ENCODE data around the gene NCOA4.
A peak's percentile ranks its signal among the peaks of the same experiment; 100 is the strongest.
"Not testable (repeated sequence)": the region's sequence is repeated elsewhere in the genome, so short reads cannot be mapped to it uniquely, and the experiment has no call there.

The NCOA4 gene

DNA sequence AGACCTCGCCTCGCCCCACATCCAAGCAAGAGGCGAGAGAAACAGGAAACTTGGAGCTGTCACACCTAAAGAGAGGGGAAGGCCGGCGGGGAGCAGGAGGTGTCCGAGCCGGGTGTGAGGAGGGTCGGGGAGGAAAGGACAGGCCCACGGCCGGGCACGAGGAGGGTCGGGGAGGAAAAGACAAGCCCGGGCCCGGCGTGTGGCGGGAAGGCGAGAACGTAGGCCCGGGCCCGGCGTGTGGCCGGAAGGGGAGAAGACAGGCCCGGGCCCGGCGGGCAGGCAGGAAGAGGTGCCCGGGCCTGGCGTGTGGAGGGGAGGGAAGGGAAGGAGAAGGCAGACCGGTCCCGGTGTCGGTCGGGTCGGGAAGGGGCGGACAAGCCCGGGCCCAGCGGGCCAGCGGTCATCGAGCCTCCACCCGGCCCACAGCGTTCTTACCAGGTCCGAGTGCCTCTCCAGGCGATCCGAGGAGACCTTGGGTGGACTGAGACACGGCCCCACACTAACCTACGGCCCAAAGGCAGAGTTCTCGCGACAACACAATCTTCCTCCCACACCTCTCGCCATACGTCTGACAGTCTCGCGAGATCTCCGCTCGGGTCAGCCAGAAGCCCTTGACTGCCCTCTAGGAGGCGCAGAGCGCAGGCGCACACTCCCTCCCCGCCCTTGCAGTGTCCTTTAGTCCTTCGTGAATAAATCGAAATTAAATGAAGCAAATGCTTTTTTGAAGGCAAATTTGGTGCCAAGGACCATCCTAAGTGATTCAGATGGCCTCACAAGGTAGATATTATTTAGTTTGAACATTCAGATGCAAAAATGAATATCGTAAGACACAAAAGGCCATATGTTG is at the start of gene NCOA4:
Gene NCOA4, minus strand, starts transcription at position 533 of the 847 bp plus-strand sequence. CDS start 13,943 bp downstream, outside the sequence.
- DNase-seq (ENCODE audit: low read depth, low spot score), result peak; percentile 99

DNA sequence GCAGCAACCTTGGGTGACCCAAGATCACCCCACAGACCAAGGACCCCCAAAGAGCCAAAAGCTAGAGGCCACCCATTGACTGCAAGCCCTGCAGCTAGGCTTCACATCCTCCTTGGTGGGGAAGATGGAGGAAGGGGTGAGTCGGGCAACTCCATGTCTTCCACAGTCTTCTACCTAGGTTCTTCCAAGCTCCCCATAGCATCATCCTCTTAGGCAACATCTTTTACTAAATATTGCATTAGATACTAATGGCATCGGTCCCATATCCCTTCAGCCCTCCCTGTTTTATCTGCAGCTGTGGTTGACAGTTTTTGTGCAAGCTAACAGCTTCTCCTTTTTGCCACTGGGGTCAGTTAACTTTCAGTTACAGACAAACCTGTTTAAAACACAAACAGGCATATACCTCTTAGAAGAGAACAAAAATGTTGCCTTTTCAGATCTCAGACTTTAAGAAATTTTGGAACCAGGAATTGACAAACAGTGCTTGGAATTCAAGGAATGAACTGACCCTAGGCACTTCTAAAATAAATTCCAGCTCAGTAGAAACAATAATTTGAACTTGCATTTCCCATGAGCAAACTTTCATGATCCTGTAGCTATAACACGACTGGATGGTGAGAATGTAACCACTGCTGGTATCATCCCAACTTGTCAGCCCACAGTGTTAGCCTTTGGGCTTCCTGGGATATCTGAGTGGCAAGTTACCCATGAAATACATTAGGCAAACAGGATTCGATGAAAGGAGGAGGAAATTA is 49.6 kb upstream of the NCOA4 start:
- DNase-seq (ENCODE audit: low read depth, low spot score), result no peak

DNA sequence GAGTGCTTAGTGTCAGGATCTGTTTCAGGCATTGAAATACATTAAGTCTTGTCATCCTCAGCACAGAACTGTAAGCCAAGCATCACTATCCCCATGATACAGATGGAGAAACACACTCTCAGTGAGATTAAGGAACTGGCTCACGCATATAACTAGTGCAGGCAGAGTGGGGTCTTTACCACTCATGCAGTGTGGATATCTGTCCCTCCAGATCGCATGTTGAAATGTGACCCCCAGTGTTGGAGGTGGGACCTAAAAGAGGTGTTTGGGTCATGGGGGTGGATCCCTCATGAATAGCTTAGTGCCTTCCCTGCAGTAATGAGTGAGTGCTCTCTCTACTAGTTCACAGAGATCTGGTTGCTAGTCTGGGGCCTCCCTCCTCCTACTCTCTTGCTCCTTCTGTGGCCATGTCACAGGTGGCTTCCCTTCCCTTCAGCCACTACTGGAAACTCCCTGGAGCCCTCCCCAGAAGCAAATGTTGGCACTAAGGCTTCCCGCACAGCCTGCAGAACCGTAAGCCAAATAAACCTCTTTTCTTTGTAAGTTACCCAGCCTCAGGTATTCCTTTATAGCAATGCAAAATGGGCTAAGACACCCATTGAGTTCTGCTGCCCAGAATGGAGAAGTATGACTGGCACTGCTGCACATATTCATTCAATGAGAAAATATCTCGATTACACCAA is 47.4 kb upstream of the NCOA4 start:
- DNase-seq (ENCODE audit: low read depth, low spot score), result no peak

GRCh38 chr10:46077141-46077554 is 46.7 kb upstream of the NCOA4 start:
- no peak for DNase-seq (ENCODE audit: low read depth, low spot score)

DNA sequence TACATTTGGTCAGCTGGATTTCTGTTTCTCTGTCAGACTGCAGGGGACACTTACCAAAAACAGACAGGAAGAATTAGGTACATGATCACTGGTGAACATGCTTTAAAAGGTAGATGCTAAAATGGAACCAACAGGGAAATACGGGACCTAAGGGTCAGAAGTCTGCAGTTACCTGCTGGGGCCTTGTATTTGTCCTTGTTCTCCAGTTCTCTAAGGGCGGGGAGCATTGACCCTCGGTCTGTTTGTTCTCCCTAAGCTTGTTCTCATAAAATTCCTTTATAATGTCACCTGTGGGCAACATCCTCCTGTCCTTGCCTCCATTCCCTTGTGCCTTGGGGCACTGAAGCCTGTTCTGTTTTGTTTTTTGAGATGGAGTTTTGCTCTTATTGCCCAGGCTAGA is 45.4 kb upstream of the NCOA4 start:
- no peak for DNase-seq (ENCODE audit: low read depth, low spot score)

GRCh38 chr10:46074196-46074946 is 43.9 kb upstream of the NCOA4 start:
- DNase-seq (ENCODE audit: low read depth, low spot score), result no peak

- DNase-seq (ENCODE audit: low read depth, low spot score), result no peak
Observed at GRCh38 chr10:46073564-46073963, 43.1 kb upstream of the NCOA4 start.

DNA sequence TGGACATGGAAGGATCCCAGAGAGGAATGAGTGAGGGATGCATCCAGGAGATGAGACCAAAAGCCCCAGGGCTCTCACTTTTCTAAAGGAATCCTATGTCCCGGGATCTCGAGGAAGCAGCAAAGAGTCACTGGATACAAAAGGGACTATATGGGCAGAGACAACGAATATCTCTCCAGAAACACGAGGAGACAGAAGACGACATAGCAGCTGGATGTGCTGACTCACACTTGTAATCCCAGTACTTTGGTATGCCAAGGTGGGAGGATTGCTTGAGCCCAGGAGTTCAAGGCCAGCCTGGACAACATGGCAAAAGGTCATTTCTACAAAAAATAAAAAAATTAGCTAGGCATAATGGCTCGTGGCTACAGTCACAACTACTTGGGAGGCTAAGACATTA is 40.3 kb upstream of the NCOA4 start:
- DNase-seq (ENCODE audit: low read depth, low spot score), result no peak

DNA sequence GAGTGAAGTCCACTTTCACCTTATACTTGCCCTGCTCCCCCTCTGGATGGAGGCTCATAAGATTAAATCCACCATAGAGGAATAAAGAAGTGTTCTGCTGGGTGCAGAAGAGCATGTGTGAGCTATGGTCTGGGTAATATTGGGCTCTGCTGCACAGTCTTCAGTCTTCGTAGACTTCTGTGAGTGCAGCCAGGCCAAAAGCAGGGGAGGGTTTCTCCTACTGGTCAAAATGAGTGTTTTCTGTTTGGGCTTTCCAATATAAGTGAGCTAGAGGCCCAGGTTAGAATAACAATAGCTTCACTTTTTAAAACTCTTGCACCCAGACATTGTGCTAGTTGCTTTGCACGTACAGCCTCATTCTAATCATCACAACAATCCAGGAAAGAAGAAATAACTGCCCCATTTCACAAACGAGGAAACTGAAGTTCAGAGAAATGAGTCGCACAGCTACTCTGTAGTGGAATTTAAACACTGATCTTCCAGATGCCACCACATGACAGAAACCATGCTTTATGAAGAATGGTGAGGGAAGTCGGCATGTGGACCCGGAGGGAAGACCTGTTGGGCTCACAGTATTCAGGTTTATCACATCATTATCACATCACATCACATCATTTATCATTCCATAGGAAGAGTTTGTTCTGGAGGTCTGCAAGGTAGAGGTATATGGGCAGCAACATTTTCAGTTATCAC is 39.5 kb upstream of the NCOA4 start:
- DNase-seq (ENCODE audit: low read depth, low spot score), result no peak

DNA sequence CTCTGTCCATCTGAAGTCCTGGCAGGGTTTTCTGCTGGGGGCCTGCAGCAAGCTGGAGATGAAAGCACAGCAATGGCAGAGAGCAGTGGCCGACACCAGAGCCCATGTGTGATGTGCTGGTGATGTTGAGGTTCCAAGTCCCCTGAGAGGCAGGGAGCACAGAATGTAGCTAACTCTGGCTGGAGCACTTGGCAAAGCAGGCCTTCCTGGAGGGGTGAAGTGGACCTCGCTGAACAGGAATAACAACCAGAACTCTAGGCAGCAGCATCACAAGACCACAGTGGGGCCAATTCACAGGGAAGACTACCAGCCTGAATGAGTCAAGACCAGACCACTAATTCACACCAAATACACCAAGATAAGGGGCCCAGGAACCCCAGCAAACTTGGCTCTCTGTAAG is 38.5 kb upstream of the NCOA4 start:
- no peak for DNase-seq (ENCODE audit: low read depth, low spot score)

GRCh38 chr10:46068117-46068516 is 37.7 kb upstream of the NCOA4 start:
- no peak for DNase-seq (ENCODE audit: low read depth, low spot score)

DNA sequence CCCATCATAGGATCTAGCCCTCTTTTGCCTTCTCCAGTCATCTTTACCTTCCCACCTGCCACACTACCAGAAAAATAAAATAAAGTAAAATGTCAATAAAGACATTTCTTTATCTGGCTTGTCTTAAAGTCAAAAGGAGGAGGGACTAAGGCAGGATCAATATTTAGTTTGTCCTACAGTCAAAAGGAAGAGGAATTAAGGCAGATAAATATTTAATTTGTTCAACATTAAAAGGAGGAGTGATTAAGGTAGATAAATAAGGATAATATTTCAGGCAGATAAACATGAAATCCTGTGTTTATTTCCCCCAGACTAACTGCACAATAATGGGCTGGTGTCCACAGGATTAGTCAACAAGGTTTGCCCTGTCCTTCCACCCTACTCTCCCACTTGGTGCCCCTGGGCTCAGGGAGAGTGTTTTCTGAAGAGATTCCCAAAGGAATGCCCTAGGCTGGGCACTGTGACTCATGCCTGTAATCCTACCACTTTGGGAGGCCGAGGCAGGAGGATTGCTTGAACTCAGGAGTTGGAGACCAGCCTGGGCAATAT is 33.9 kb upstream of the NCOA4 start:
- no peak for DNase-seq (ENCODE audit: low read depth, low spot score)

DNA sequence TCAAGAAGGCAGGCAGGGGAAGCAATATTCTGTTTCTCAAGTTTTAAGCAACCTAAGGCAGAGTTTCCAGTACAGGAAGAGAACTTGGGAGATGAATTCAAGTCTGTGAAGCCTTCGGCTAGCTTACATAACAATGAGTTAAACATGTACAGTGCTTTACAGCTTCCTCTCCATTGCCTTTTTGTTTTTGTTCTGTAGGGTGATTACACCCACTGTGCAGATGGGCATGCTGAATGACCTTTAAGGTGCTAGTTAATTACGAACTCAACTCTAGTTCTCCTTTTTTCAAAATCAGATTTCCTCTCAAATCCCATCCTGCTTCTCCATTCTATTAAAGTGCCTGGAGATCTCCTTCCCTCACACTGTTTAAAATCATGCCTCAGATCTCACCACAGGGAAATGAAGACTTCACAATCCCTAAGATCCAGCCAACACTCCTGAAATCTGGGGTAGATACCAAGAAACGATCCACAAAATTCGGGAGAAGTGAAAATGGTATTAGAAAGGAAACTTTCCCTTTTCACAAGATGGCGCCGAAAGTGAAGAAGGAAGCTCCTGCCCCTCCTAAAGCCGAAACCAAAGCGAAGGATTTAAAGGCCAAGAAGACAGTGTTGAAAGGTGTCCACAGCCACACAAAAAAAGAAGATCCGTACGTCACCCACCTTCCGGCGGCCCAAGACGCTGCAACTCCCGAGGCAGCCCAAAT is 32.5 kb upstream of the NCOA4 start:
- DNase-seq (ENCODE audit: low read depth, low spot score), result no peak

GRCh38 chr10:46060706-46061105 is 30.3 kb upstream of the NCOA4 start:
- no peak for DNase-seq (ENCODE audit: low read depth, low spot score)

GRCh38 chr10:46057927-46058326 is 27.5 kb upstream of the NCOA4 start:
- DNase-seq (ENCODE audit: low read depth, low spot score), result not testable (repeated sequence)

GRCh38 chr10:46057038-46057437 is 26.6 kb upstream of the NCOA4 start:
- DNase-seq (ENCODE audit: low read depth, low spot score), result no peak

DNA sequence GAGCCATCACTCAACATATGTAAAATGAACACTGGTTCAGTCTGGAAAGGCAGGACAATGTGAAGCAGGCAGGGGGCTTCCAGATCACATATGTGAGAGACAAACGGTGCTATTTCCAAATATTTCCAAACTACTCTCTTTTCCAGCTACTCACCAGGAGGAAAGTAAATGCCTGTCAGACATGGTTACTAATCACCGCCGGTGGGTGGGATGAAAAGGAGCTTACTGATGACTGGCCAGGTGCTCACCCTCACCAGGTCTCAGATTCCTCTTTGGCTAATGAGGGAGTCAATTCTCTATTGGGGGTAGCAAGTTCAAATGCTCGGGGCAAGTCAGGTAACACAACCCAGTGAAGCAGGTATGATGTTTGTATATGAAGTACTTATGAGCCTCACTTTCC is 25.3 kb upstream of the NCOA4 start:
- no peak for DNase-seq (ENCODE audit: low read depth, low spot score)

GRCh38 chr10:46053534-46054434 is 23.4 kb upstream of the NCOA4 start:
- no peak for DNase-seq (ENCODE audit: low read depth, low spot score)

DNA sequence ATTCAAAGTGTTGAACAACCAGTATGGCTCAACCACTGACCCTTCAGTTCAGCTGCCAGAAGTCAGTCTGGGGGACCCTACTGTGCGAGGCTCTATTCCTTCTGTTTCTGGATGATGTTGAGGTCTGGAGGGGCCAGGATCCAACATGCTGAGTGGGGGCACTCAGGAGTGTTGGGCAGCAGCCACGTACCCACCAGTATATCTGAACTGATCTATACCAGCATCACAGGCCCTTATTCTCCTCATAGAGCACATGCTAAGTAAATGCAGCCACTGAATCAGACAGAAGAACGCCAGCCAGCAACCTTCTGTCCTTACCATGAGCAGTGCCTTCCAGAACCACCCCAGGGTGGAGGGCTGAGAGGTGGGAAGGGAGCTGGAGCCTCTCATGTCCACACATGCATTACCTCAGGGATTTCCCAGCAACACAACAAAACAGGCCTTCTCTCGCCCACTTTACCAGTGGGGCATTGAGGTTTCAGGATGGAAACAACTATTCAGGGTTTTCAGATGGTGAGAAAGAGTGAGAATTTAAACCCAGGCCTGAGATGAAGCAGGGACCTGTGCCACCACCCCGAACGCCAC is 22.5 kb upstream of the NCOA4 start:
- DNase-seq (ENCODE audit: low read depth, low spot score), result no peak
